ENCODE results near the gene CTAGE6.
"Not testable (repeated sequence)": the region's sequence is repeated elsewhere in the genome, so short reads cannot be mapped to it uniquely, and the experiment has no call there.

CTAGE6 gene

DNA sequence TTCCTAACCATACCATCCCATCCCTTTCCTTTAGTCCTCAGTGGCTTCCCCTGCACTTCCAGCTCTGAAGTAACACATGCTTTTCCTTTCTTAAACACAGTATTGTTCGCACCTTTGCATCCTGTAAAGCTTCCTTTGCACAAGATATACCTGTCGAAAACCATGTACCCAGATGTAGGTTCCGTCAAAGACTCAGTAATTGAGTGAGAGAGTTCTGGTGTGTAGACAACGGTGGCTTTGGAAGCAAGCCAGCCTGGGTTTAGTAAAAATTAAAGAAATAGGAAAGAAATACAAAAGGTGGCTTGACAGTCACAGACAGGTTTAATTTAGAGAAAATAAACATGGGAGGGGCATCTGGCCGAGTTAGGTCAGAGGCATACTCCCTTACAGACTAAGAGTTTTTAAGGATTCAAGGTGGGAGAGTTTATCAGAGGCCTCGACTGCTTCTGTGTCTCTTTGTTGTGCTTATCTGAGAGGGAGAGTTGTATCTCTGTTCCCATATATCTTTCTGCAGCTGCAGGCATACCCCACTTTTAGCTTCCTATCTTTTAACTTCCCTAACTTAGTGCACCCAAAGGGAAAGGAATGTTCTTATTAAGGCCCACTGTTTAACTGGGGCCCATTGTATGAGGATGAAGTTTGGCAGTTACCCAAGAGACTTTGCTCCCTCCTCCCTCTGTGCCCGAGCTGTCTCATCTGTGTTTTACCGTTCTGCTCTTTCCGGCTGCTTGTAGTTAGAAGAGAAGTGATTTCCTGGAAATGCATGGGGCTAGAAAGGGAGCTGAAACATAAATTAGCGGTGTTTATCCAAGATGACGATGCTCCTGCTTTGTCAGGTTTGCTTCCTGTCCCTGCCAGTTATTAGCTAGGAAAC lies 42.7 kb downstream of the CTAGE6 start:
- DNase-seq: not testable (repeated sequence)

DNA sequence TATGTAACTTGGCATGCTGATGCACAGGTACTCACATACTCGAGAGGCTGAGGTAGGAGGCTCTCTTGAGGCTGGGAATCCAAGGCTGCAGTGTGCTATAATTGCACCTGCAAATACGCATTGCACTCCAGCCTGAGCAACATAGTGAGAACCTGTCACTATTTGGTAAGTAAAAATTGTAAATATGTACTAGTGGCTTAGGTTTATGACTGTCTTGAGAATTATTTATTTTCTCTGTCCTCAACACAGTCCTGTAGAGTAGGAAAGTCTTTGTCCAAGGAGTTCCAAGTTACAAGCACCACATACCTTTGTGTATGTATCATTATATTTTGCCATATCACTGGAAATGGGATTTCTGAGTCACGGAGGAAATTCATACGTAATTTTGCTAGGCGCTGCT lies 45.1 kb downstream of the CTAGE6 start:
- DNase-seq: not testable (repeated sequence)

DNA sequence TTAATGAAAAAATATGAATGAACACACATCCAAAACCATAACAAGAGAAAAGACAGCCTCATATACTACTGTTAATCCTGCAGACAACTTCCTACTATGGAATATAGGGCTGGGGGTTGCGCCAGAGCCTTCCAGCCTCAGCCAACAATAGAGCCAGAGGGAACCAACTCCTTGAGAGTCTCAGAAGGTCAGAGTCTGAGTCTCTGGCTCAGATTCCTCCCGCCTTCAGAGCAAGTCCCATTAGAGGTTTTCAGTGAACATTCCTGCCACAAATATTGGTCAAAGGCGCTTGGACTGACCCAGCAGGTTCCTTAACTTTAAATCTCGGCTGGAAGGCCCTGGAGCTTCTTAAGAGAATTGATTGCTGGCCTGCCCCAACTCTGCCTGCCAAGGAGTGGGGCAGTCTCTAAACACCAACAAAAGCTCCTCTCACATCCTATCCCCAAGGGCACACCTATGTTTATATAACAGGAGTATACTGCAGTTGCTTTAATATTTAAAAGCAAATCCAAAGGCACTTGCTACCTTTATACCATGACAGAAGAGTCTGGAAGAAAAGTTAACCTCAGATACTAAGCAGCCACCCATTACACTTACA lies 45.7 kb downstream of the CTAGE6 start:
- DNase-seq: not testable (repeated sequence)

DNA sequence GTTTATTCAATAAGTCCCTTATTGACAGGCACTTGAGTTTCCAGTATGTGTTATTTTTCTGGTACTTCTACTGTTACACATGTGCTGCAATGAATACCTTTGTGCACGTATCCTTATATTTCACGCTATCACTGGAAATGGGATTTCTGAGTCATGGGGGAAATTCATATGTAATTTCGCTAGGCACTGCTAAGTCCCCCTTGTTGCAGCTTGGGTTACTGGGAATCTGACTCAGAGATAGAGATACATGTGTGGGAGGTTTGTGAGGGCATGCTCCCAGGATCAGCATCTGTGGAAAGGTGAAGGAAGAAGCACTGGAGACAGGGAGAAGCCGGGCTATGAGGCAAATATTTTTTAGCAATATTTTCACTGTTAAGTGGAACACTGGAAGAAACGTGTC lies 47.6 kb downstream of the CTAGE6 start:
- DNase-seq: not testable (repeated sequence)

Measured in fibroblast of skin of back (primary cell).